ENCODE data around the gene SBNO2. TPM values are rescaled to one million over a fixed set of nuclear protein-coding genes. Genes with fewer than 3 reads are reported as not detected.
A peak's percentile ranks its signal among the peaks of the same experiment; 100 is the strongest.

Gene SBNO2
- total and polyA plus RNA-seq, 9 of the 15 experiments (the other 6 are each of a cell fraction or from before 2014, with no cell fraction given), result 0.01 to 46.2 (median 6.7) TPM

- intact Hi-C loops (cut with micrococcal nuclease), result no loop called here
- H3K36me3 ChIP-seq (ENCODE audit: control insufficient read depth, insufficient read depth, low read length), result peaks cover 75% of the 10 kb centered on the region; the same call in 2 of the 3 replicates
- H4K20me1 ChIP-seq (replicated peaks; ENCODE audit: control insufficient read depth, insufficient read depth, low read length), result peaks cover 58% of the 10 kb centered on the region
- peaks cover 16 to 81% of the 10 kb centered on the region in 2 experiments; a peak in 4 of 5 replicates for H3K4me1 ChIP-seq (replicated peaks in 1 of 2; ENCODE audit: control insufficient read depth in 2 of 2, insufficient read depth in 2 of 2, low read length in 2 of 2)
- CTCF ChIA-PET (ENCODE audit: low intra/inter-chr PET ratio), result no interaction called here
- no peaks in the 10 kb centered on the region for H3K27me3 ChIP-seq (ENCODE audit: control insufficient read depth in 2 of 2, insufficient read depth in 2 of 2, low read length in 2 of 2)
- 65% methylated on average over 14 of the region's 15 CpGs for WGBS (ENCODE audit: insufficient coverage, low coverage, missing lambda C conversion rate)
- H3K4me2 ChIP-seq (ENCODE audit: insufficient read depth, low read length), result peak overlapping the region; percentile 29
- no peak overlapping the region for H3K4me3 ChIP-seq
- H3K9me3 ChIP-seq (replicated peaks; ENCODE audit: control insufficient read depth, insufficient read depth, low read depth, low read length), result no peaks in the 10 kb centered on the region
- POLR2A ChIA-PET, result interaction anchor here (1.1 to 2.1 kb wide), 7 partner anchors 9 to 94 kb away, joined by 3 to 9 read pairs (median 5); partner anchors contain the start of gene CIRBP
- no TSS peak for BruUV-seq (replicated peaks)
- ATAC-seq (peak; percentile 70), FAIRE-seq (no peak), DNase-seq (ENCODE audit: extremely low read depth in 1 of 4, low spot score in 3 of 4) (peak in 2 of 4 experiments; percentile 46 to 61)
- in situ Hi-C loops (cut with MboI), result no loop called here
- H2AFZ ChIP-seq (ENCODE audit: low read depth, low read length), result no peak overlapping the region
- H3K79me2 ChIP-seq (ENCODE audit: control insufficient read depth, insufficient read depth, low read length), result peaks cover 75% of the 10 kb centered on the region
- peak overlapping the region in 1 of 2 experiments; percentile 80; a peak in 2 of 4 replicates for H3K9ac ChIP-seq (ENCODE audit: insufficient read depth in 1 of 2, low read depth in 2 of 2, low read length in 2 of 2)
- H3K9me1 ChIP-seq (ENCODE audit: control insufficient read depth, insufficient read depth, low read length), result peaks cover 14% of the 10 kb centered on the region
- TF ChIP-seq SLC30A9 (CRISPR knock-in tag; IDR thresholded peaks at IDR 0.05), result no peak
- no peak for TF ChIP-seq KLF16 (IDR thresholded peaks at IDR 0.05)
- no peak for TF ChIP-seq TEAD2 (tag; IDR thresholded peaks at IDR 0.05)
- TF ChIP-seq ID3 (CRISPR knock-in tag; IDR thresholded peaks at IDR 0.05), result no peak
- TF ChIP-seq ID3 (tag; IDR thresholded peaks at IDR 0.05), result no peak
- no peak for TF ChIP-seq MYC (IDR thresholded peaks at IDR 0.05; ENCODE audit: low read depth, low read length)
- TF ChIP-seq MYC (CRISPR knock-in tag; IDR thresholded peaks at IDR 0.05; ENCODE audit: borderline replicate concordance, low read depth), result 0 out of 2 replicates have a peak, but pooled peaks have one; percentile 24
- TF ChIP-seq CSDE1 (IDR thresholded peaks at IDR 0.05), result no peak
- TF ChIP-seq ASH1L (IDR thresholded peaks at IDR 0.05; ENCODE audit: borderline replicate concordance, low read depth, partially characterized antibody), result no peak
- peak; percentile 38; the same call in 1 of the 2 replicates for TF ChIP-seq TFAP4 (CRISPR knock-in tag; IDR thresholded peaks at IDR 0.05; ENCODE audit: borderline replicate concordance)
- 0 out of 2 replicates have a peak, but pooled peaks have one; percentile 15 for TF ChIP-seq ZBTB7A (IDR thresholded peaks at IDR 0.05; ENCODE audit: borderline replicate concordance, control insufficient read depth, low read depth, low read length)
- peak; percentile 75 for TF ChIP-seq PKNOX1 (IDR thresholded peaks at IDR 0.05)
- TF ChIP-seq JUN (IDR thresholded peaks at IDR 0.05; ENCODE audit: borderline replicate concordance, low read depth, low read length), result no peak
- TF ChIP-seq JUN (CRISPR knock-in tag; IDR thresholded peaks at IDR 0.05; ENCODE audit: borderline replicate concordance), result no peak
- no peak for TF ChIP-seq TAF9B (IDR thresholded peaks at IDR 0.05; ENCODE audit: partially characterized antibody)
- no peak for TF ChIP-seq EP400 (IDR thresholded peaks at IDR 0.05)
- TF ChIP-seq HMGN3 (IDR thresholded peaks at IDR 0.05; ENCODE audit: borderline replicate concordance, extremely low read depth, insufficient read length, low read depth, low read length), result no peak
- peak; percentile 21 for TF ChIP-seq POLR2G (IDR thresholded peaks at IDR 0.05; ENCODE audit: low read depth, low read length)
- 0 out of 3 replicates have a peak overlapping the region, but pooled peaks have one; percentile 31 for H3K27ac ChIP-seq (ENCODE audit: extremely low read depth, low read depth, low read length)
Measured at GRCh38 chr19:1217366-1217765, 43.3 kb upstream of the SBNO2 start.
